Gastroesophageal sphincter (tissue), 3 donors: ENCODE data around the gene PTPRN2.

ENCODE experiments used
- EP300 ChIP-seq: sonication (generic); formaldehyde crosslinking; IDR thresholded peaks from one replicate; pipeline ENCODE4 v1.6.1; 2017; ENCODE audit warnings: antibody characterized with exemption, mild to moderate bottlenecking
- POLR2A ChIP-seq, 2 donors: fragments of 450-650 bp; IDR thresholded peaks; one replicate each; pipeline ENCODE4 v1.6.1; 2017; ENCODE audit warnings: antibody characterized with exemption in 2 of 2, mild to moderate bottlenecking in 2 of 2, moderate library complexity in 1 of 2
- TF ChIP-seq, protein P1 (sequence below), 4 experiments: fragments of 200-600 bp in 2 of 4; fragments of 450-650 bp in 2 of 4; sonication (generic) in 1 of 4; IDR thresholded peaks; one replicate each; pipeline ENCODE4 v1.5.1; 2017 to 2019; ENCODE audit warnings: antibody characterized with exemption in 4 of 4, mild to moderate bottlenecking in 2 of 4, moderate library complexity in 2 of 4

DNA sequence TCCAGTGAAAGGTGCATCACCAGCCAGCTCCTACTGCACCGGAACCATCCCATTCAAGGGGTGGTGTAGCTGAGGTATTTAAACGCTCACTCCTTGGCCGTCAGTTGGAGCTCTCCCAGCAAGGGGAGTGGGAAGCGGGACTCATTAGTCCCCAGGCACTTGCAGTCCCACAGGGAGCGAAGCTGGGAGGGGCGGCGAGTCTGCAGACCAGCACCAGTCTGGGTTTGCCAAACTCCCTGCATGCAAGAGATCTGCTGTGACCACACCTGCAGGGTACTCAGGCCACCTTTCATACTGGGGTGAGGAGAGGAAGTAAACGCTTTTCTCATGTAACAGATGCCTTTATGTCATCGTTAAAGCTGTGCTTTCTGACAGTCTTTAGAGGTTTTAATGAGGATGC is 187.9 kb downstream of the PTPRN2 start:
- TF ChIP-seq, protein P1, sequence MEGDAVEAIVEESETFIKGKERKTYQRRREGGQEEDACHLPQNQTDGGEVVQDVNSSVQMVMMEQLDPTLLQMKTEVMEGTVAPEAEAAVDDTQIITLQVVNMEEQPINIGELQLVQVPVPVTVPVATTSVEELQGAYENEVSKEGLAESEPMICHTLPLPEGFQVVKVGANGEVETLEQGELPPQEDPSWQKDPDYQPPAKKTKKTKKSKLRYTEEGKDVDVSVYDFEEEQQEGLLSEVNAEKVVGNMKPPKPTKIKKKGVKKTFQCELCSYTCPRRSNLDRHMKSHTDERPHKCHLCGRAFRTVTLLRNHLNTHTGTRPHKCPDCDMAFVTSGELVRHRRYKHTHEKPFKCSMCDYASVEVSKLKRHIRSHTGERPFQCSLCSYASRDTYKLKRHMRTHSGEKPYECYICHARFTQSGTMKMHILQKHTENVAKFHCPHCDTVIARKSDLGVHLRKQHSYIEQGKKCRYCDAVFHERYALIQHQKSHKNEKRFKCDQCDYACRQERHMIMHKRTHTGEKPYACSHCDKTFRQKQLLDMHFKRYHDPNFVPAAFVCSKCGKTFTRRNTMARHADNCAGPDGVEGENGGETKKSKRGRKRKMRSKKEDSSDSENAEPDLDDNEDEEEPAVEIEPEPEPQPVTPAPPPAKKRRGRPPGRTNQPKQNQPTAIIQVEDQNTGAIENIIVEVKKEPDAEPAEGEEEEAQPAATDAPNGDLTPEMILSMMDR (IDR thresholded peaks at IDR 0.05) = no peak
- TF ChIP-seq EP300 (no peak), POLR2A (IDR thresholded peaks at IDR 0.05) (no peak)
